Cardiac septum (tissue), 1 donor: ENCODE data around the gene SLC6A11. TPM values are rescaled to one million over a fixed set of nuclear protein-coding genes. Genes with fewer than 3 reads are reported as not detected.

ENCODE experiments used
- DNase-seq: peaks from one replicate; pipeline ENCODE4 v3.0.0-alpha.2; 2020; ENCODE audit warnings: low spot score
- intact Hi-C: fragments of 100-400 bp; cut with DNase I; formaldehyde crosslinking; loops from one replicate; pipeline ENCODE4 v1.14.0; 2022
- total RNA-seq: library from RNA; stranded (reverse); fragmentation: NEBNext Ultra II Directional; extraction: Animal tissue kit (Norgen Biotek cat#: 25700); gene quantifications from one replicate; pipeline ENCODE4 v1.2.1, GENCODE V29; 2021
- donor health status: DM: no; HTN: no; CAD: no.

The SLC6A11 gene
- total RNA-seq, 1 donor from 2014 or later: not detected

- no peak for DNase-seq
- intact Hi-C loops: no loop called here
Measured at GRCh38 chr3:10926256-10926810, 110.3 kb downstream of the SLC6A11 start.

- DNase-seq: peak; percentile 74
- intact Hi-C loops: no loop called here
Measured at GRCh38 chr3:10926811-10927521, 110.9 kb downstream of the SLC6A11 start.

GRCh38 chr3:10927551-10927950 lies 111.5 kb downstream of the SLC6A11 start:
- DNase-seq: peak; percentile 31
- intact Hi-C loops: no loop called here

GRCh38 chr3:10928407-10928960 lies 112.5 kb downstream of the SLC6A11 start:
- intact Hi-C loops: no loop called here
- DNase-seq: peak; percentile 70

GRCh38 chr3:10928961-10929471 lies 113.0 kb downstream of the SLC6A11 start:
- intact Hi-C loops: no loop called here
- peak; percentile 73 for DNase-seq

GRCh38 chr3:10929978-10930665 lies 114.1 kb downstream of the SLC6A11 start:
- intact Hi-C loops: no loop called here
- no peak for DNase-seq

- DNase-seq: peak; percentile 62
- intact Hi-C loops: no loop called here
Measured at GRCh38 chr3:10930666-10931040, 114.6 kb downstream of the SLC6A11 start.

- DNase-seq: peak; percentile 15
- intact Hi-C loops: no loop called here
Measured at GRCh38 chr3:10932596-10932995, 116.6 kb downstream of the SLC6A11 start.

GRCh38 chr3:10933021-10933420 lies 117.0 kb downstream of the SLC6A11 start:
- intact Hi-C loops: no loop called here
- peak; percentile 68 for DNase-seq

GRCh38 chr3:10933470-10933804 lies 117.4 kb downstream of the SLC6A11 start:
- DNase-seq: peak; percentile 46
- intact Hi-C loops: no loop called here

- peak; percentile 70 for DNase-seq
- intact Hi-C loops: no loop called here
Measured at GRCh38 chr3:10933805-10934481, 117.9 kb downstream of the SLC6A11 start.

- peak; percentile 47 for DNase-seq
- intact Hi-C loops: no loop called here
Measured at GRCh38 chr3:10935028-10935427, 119.0 kb downstream of the SLC6A11 start.

- peak; percentile 24 for DNase-seq
- intact Hi-C loops: no loop called here
Measured at GRCh38 chr3:10935846-10936631, 120.0 kb downstream of the SLC6A11 start.

- intact Hi-C loops: no loop called here
- DNase-seq: peak; percentile 65
Measured at GRCh38 chr3:10936686-10937085, 120.7 kb downstream of the SLC6A11 start.

- intact Hi-C loops: no loop called here
- DNase-seq: peak; percentile 63
Measured at GRCh38 chr3:10937141-10937825, 121.3 kb downstream of the SLC6A11 start.

GRCh38 chr3:10939556-10939955 lies 123.5 kb downstream of the SLC6A11 start:
- intact Hi-C loops: no loop called here
- peak; percentile 72 for DNase-seq

- intact Hi-C loops: no loop called here
Measured at GRCh38 chr3:10940106-10940505, 124.1 kb downstream of the SLC6A11 start.

GRCh38 chr3:10941972-10942371 lies 125.9 kb downstream of the SLC6A11 start:
- intact Hi-C loops: no loop called here
- DNase-seq: peak; percentile 43

More at GRCh38 chr3:10940106-10940505, 124.1 kb downstream of the SLC6A11 start:
- peak; percentile 39 for DNase-seq
